Progenitor cell of endocrine pancreas (in vitro differentiated cells): ENCODE measurements around the gene GTF2IRD1. TPM values are rescaled to one million over a fixed set of nuclear protein-coding genes. Genes with fewer than 3 reads are reported as not detected.

ENCODE experiments used
- DNase-seq: peaks from one replicate; pipeline ENCODE4 v3.0.0; 2021; ENCODE audit warnings: low spot score; ENCODE audit not compliant: unreplicated experiment
- H3K27ac Mint-ChIP-seq: 2 replicates; pipeline ENCODE4 v1.8.0; 2021; ENCODE audit warnings: mild to moderate bottlenecking, moderate library complexity, mixed read lengths
- H3K27me3 Mint-ChIP-seq: 2 replicates; pipeline ENCODE4 v1.8.0; 2021; ENCODE audit warnings: mixed read lengths
- H3K36me3 Mint-ChIP-seq: 2 replicates; pipeline ENCODE4 v1.8.0; 2022; ENCODE audit warnings: mixed read lengths; ENCODE audit not compliant: insufficient read depth
- H3K4me1 Mint-ChIP-seq: 2 replicates; pipeline ENCODE4 v1.8.0; 2021; ENCODE audit warnings: low read depth, mixed read lengths
- H3K4me3 Mint-ChIP-seq: 2 replicates; pipeline ENCODE4 v1.8.0; 2021; ENCODE audit warnings: low read depth, mild to moderate bottlenecking, moderate library complexity, mixed read lengths
- H3K9me3 Mint-ChIP-seq: 2 replicates; pipeline ENCODE4 v1.8.0; 2021; ENCODE audit warnings: low read depth, mixed read lengths
- CTCF ChIP-seq: fragments of 200-600 bp; sonication (generic); IDR thresholded peaks from one replicate; pipeline ENCODE4 v1.5.0; 2021; ENCODE audit warnings: antibody characterized with exemption, mild to moderate bottlenecking; ENCODE audit not compliant: unreplicated experiment
- total RNA-seq: library from RNA; stranded (reverse); gene quantifications from 2 replicates; pipeline ENCODE4 v1.2.1, GENCODE V29; 2021

GTF2IRD1 gene
- total RNA-seq, 1 donor from 2014 or later: 60.7 TPM

GRCh38 chr7:74569501-74570075 is 115.9 kb downstream of the GTF2IRD1 start:
- no peak for TF ChIP-seq CTCF
- H3K36me3 Mint-ChIP-seq: peaks cover 21% of the 10 kb centered on the region
- no peaks in the 10 kb centered on the region for H3K27me3 Mint-ChIP-seq
- H3K27ac Mint-ChIP-seq: peak overlapping the region; percentile 71
- no peak overlapping the region for H3K4me3 Mint-ChIP-seq
- no peak for DNase-seq
- peaks cover 3% of the 10 kb centered on the region for H3K4me1 Mint-ChIP-seq
- H3K9me3 Mint-ChIP-seq: no peaks in the 10 kb centered on the region

DNA sequence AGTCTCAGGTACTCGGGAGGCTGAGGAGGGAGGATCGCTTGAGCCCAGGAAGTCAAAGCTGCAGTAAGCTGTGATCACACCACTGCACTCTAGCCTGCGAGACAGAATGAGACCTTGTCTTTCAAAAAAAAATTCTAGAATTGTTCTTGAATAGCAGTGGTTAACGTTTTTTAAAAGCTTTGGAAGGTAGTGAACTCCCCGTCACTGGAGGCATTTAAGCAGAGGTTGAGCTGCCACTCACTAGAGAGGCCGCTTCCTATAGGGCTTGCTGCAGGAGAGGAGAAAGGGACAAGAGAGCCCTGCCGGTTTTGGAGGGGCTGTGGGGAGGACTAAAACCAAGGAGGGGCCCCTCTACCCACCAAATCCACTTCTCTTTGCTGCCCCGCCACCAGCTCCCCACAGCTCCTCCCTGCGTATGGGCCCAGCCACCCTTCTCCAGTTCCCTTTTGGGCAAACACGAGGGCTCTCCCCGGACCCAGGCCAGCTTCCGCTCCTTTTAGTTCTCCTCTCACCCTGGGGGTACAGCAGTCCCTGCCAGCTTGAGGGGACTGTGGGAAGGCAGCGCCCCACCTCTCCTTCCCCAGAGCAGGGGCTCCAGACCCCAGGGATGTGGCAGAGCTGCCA is 116.9 kb downstream of the GTF2IRD1 start:
- Mint-ChIP-seq H3K27ac (no peak overlapping the region), H3K4me1 (peaks cover 3% of the 10 kb centered on the region), H3K36me3 (peaks cover 25% of the 10 kb centered on the region), H3K27me3 (no peaks in the 10 kb centered on the region), H3K4me3 (no peak overlapping the region), H3K9me3 (no peaks in the 10 kb centered on the region)
- DNase-seq: no peak
- no peak for TF ChIP-seq CTCF

DNA sequence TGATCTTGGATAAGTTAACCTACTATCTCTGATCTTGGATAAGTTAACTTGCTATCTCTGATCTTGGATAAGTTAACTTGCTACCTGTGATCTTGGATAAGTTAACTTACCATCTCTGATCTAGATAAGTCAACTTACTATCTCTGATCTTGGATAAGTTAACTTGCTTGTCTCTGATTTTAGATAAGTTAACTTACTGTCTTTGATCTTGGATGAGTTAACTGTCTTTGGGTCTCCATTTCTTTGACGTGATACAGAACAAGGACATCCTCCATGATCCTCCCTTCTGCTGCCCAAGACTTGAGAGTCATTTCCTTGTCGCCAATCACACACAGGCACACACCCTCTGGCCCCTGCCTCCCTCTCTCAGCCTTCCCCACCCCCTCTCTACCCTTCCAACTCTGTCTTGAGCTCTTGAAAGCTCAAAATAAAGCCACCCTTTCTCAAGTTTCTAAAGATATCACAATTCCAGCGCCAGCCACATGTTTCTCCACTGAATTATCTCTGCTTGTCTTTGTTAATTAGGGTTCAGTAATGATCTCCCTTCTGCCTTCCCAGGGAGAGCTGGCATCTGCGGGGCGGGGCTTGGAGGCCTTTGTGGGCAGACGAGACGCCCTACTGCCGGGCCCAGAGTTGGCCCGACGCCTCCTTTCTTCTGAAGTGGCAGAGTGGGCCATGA is 118.7 kb downstream of the GTF2IRD1 start:
- Mint-ChIP-seq H3K4me3 (no peak overlapping the region), H3K27ac (peak overlapping the region; percentile 60), H3K9me3 (no peaks in the 10 kb centered on the region), H3K27me3 (no peaks in the 10 kb centered on the region), H3K4me1 (peaks cover 3% of the 10 kb centered on the region), H3K36me3 (peaks cover 21% of the 10 kb centered on the region)
- no peak for TF ChIP-seq CTCF
- DNase-seq: no peak

- Mint-ChIP-seq H3K9me3 (no peaks in the 10 kb centered on the region), H3K27ac (peak overlapping the region; percentile 15), H3K4me3 (no peak overlapping the region), H3K36me3 (peaks cover 20% of the 10 kb centered on the region), H3K27me3 (no peaks in the 10 kb centered on the region), H3K4me1 (peaks cover 3% of the 10 kb centered on the region)
- no peak for DNase-seq
- no peak for TF ChIP-seq CTCF
Observed at GRCh38 chr7:74573512-74573911, 119.8 kb downstream of the GTF2IRD1 start.

DNA sequence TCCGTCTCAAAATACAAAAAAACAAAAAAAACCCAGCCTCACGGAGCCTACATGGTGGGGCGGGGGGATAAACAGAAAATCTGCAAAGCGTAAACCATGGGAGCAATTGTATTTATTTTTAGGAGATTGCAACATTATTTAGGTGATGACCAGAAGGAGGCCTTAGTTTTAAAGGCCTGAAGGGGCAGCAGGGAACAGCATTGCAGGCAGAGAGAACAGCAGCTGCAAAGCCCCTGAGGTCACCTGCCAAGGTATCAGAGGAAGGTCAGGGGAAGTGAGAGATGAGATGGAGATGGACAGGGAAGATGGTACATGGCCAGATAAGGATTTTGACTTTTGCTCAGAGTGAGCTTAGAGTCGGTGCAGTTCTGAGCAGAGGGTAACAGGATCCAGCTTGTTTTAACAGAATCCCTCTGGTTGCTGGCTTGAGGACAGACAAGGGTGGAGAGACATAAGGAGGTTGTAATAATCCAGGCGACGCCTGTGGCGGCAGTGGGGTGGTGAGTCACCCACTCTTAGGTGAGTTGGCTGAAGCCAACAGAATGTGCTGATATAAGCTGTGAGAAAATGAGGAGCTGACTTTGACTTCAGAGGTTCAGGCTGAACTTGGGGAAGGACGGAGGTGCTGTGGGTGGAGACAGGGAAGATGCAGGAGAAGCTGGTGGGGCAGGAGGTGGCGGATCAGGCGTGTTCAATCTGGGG is 121.5 kb downstream of the GTF2IRD1 start:
- H3K4me1 Mint-ChIP-seq: peaks cover 9% of the 10 kb centered on the region
- peaks cover 15% of the 10 kb centered on the region for H3K36me3 Mint-ChIP-seq
- H3K27me3 Mint-ChIP-seq: no peaks in the 10 kb centered on the region
- no peak for TF ChIP-seq CTCF
- H3K27ac Mint-ChIP-seq: peak overlapping the region; percentile 34
- H3K4me3 Mint-ChIP-seq: no peak overlapping the region
- H3K9me3 Mint-ChIP-seq: no peaks in the 10 kb centered on the region
- no peak for DNase-seq
